HG03521 (cell line): ENCODE measurements around the gene MPST.
"Not testable (repeated sequence)": the region's sequence is repeated elsewhere in the genome, so short reads cannot be mapped to it uniquely, and the experiment has no call there.

ENCODE experiments used
- ATAC-seq: cut with Tn5 transposase; IDR thresholded peaks from one replicate; pipeline ENCODE4 v1.9.1; 2021; ENCODE audit warnings: mild to moderate bottlenecking, moderate library complexity; ENCODE audit not compliant: unreplicated experiment

The MPST gene

GRCh38 chr22:37019309-37020191, at the start of gene MPST, which contains the start of gene TST:
Gene MPST (plus strand): TSS chr22:37019742. CDS start chr22:37019837, 95 bp downstream.
Gene TST (minus strand): TSS chr22:37019447. CDS start chr22:37018732, 715 bp downstream.
- peak; percentile 67 for ATAC-seq

GRCh38 chr22:36971341-36972125, 48.0 kb upstream of the MPST start:
- ATAC-seq, result no peak

- ATAC-seq, result no peak
Observed at GRCh38 chr22:36976606-36977005, 42.9 kb upstream of the MPST start.

- peak; percentile 59 for ATAC-seq
Observed at GRCh38 chr22:36977401-36977861, 42.1 kb upstream of the MPST start.

- ATAC-seq, result peak; percentile 71
Observed at GRCh38 chr22:36977947-36978660, 41.4 kb upstream of the MPST start.

- ATAC-seq, result no peak
Observed at GRCh38 chr22:36979016-36979910, 40.3 kb upstream of the MPST start.

- no peak for ATAC-seq
Observed at GRCh38 chr22:36981247-36981775, 38.2 kb upstream of the MPST start.

GRCh38 chr22:36982136-36982535, 37.4 kb upstream of the MPST start:
- ATAC-seq, result no peak

- no peak for ATAC-seq
Observed at GRCh38 chr22:36985211-36985889, 34.2 kb upstream of the MPST start.

- no peak for ATAC-seq
Observed at GRCh38 chr22:36986242-36986821, 33.2 kb upstream of the MPST start.

GRCh38 chr22:36988075-36988832, 31.3 kb upstream of the MPST start:
- no peak for ATAC-seq

- ATAC-seq, result not testable (repeated sequence)
Observed at GRCh38 chr22:36989012-36989411, 30.5 kb upstream of the MPST start.

- no peak for ATAC-seq
Observed at GRCh38 chr22:36990457-36990856, 29.1 kb upstream of the MPST start.

GRCh38 chr22:36991206-36991605, 28.3 kb upstream of the MPST start:
- no peak for ATAC-seq

- ATAC-seq, result no peak
Observed at GRCh38 chr22:36997746-36998145, 21.8 kb upstream of the MPST start.

GRCh38 chr22:36998620-36999351, 20.8 kb upstream of the MPST start:
- no peak for ATAC-seq

GRCh38 chr22:36999463-36999862, 20.1 kb upstream of the MPST start:
- no peak for ATAC-seq
